PC-3 (cell line): ENCODE results near the gene PSME1.

Experiments
- CTCF ChIP-seq: fragments of 300-600 bp; sonication (generic); conservative IDR thresholded peaks from 2 replicates; pipeline ENCODE4 v1.5.1; 2017; ENCODE audit warnings: antibody characterized with exemption, low read depth, mild to moderate bottlenecking, low read length
- EZH2 ChIP-seq: fragments of 300-600 bp; sonication (generic); IDR thresholded peaks from one replicate; pipeline ENCODE4 v1.6.1; 2017; ENCODE audit warnings: antibody characterized with exemption, mild to moderate bottlenecking, low read length; ENCODE audit not compliant: unreplicated experiment

- TF ChIP-seq CTCF (no peak), EZH2 (no peak)
Observed at GRCh38 chr14:24143511-24143910, 7.5 kb downstream of the PSME1 start.
